Left renal pelvis (tissue), 4 donors: ENCODE measurements around the gene NLGN1. TPM values are rescaled to one million over a fixed set of nuclear protein-coding genes. Genes with fewer than 3 reads are reported as not detected.

Source experiments
- DNase-seq, 4 donors: peaks; one replicate each; pipeline ENCODE4 v3.0.0-alpha.2; 2013; ENCODE audit warnings: low read depth in 4 of 4, low spot score in 3 of 4
- polyA plus RNA-seq, 4 donors: library from polyadenylated mRNA; unstranded; fragments of 120-200 nt; gene quantifications; one replicate each; pipeline ENCODE4 v1.2.1, GENCODE V29; 2013; ENCODE audit not compliant: insufficient read length in 4 of 4

Gene NLGN1
- polyA plus RNA-seq, 4 donors, result 1.4 to 5.3 (median 3.7) TPM

DNA sequence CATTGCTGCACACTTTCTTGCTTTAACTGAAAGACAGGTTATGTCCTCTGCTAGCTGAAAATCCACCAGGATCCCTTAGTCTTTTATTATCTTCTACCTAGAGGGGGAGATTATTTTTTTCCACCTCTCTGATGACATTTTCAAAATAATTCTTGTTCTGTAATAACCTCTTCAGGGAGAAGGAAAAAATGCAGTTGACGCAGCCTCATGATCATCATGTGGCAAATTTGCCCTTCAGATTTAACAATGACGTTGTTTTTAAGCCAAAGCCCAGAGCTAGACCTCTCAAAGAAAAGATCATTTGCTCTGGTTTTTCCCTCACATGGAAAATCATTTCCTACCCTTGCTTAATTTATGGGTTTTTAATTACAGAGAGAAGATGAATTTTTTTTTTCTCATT, 724.9 kb downstream of the NLGN1 start:
- DNase-seq, result no peak

DNA sequence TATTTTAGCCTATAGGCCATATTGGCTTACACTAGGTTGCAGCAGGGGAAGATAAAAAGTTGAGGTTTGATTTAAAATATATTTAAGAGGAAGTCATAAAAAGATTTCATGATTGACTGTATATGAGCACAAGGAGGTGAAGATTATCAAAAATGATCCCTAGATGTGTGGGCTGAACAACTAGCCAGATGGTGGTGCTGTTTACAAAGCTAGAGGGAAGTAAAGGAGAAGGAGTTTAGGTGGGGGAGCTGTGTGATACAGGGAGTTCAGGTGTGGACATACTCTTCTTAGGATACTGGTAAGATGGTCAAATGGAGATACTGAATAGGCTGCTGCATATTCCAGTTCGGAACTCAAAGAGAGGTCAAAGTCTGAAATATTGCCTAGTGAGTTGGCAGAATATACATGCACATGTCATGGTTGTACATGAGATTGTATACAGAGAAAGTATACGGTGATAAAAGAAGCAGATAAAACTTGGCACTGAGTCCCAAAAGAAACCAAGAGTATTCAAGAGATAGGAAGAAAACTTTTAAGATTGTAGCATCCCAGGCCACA, 727.8 kb downstream of the NLGN1 start:
- DNase-seq, result peak in 3 of 4 donors; percentile 6 to 24 (median 11)

GRCh38 chr3:174126990-174127758, 729.6 kb downstream of the NLGN1 start:
- no peak for DNase-seq

GRCh38 chr3:174132006-174132405, 734.5 kb downstream of the NLGN1 start:
- DNase-seq, result no peak

GRCh38 chr3:174132421-174133042, 735.0 kb downstream of the NLGN1 start:
- no peak for DNase-seq

- DNase-seq, result no peak
Observed at GRCh38 chr3:174146008-174146407, 748.5 kb downstream of the NLGN1 start.

DNA sequence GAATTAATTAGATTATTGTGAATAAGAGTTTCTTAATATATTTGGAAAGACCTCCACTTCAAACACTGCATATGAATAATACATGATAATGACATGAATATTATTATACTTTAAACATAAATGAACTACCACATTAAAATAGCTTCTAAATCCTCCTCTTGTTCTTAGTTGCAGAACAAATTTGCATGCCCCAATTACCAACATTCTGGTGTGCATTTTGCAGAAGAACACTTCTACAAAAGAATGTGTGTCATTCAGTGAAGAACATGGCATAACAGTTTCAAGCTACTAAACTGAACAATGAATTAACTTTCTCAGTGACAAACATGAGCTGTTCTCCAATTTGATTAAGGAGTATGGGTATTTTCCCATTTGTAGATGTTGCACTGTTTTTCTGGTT, 750.3 kb downstream of the NLGN1 start:
- DNase-seq, result no peak

DNA sequence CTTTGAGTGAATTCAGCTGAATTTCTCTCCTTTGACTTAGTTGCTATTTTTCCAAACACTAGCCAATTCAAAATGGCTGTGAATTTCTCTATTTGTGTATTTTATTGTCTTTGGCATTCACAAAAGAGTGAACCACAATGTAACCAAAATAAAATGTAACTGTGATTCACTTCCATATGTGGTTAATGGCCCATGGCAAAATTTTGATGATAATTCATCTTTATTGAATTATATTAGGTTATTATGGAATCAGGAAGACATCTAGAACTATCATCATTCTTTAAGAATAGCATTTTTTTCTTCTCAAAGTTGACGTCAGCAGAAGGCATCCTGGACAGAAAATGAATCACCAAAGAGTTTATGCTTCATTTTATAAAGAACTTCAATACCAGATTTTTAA, 756.3 kb downstream of the NLGN1 start:
- no peak for DNase-seq

- no peak for DNase-seq
Observed at GRCh38 chr3:174156200-174156599, 758.7 kb downstream of the NLGN1 start.

DNA sequence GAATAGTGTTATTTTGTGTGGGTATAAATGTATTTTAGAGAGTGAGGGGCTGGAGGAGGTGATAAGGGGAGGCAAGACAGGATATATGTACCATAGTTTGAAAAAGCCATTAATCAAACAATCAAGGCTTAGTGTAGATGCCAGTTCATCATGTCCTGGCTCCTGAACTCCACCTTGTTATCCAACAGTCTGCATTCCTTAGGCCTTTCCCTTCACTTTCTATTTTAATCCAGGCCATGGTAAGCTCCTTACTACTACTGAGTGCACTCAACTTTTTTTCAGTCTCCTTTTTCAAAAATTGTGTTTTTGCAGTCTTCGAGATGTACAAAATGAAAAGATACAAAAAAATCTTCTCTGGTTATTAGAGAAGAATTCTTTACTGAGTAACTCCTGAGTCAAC, 761.1 kb downstream of the NLGN1 start:
- DNase-seq, result no peak

GRCh38 chr3:174159604-174160003, 762.1 kb downstream of the NLGN1 start:
- DNase-seq, result no peak

DNA sequence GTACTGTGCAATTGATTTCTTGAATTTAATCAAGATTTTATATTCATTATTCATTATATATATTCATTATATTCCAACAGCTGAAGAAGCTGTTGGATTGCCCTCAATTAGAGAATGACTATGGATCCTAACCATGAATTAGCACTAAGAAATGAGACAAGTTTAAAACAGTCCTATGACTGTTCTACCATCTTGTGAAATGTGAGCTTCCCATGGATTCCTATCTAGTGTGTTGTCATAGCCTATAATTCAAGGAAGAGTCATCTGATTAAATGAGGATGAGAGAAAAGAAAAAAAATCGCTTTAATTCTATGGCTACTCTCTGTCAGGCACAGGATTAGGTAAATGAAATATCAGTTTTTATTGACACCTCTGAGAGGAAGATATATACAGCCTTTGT, 765.0 kb downstream of the NLGN1 start:
- no peak for DNase-seq

DNA sequence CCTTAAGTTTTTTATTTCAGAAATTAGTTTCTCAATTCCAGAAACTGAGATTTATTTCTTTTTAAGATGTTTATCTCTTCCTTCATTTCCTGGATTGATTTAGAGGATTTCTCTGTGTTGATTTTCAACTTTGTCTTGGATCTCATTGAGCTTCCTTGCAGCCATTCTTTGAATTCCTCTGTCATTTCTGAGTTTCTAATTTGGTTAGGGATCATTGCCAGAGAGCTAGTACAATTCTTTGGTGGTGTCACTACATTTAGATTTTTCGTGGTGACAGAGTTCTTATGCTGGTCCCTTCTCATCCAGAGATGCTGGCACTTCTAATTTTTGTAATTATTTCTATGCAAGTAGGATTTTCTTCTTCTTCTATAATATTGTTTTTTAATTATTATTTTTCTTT, 770.5 kb downstream of the NLGN1 start:
- no peak for DNase-seq

GRCh38 chr3:174168538-174169254, 771.2 kb downstream of the NLGN1 start:
- DNase-seq, result no peak

DNA sequence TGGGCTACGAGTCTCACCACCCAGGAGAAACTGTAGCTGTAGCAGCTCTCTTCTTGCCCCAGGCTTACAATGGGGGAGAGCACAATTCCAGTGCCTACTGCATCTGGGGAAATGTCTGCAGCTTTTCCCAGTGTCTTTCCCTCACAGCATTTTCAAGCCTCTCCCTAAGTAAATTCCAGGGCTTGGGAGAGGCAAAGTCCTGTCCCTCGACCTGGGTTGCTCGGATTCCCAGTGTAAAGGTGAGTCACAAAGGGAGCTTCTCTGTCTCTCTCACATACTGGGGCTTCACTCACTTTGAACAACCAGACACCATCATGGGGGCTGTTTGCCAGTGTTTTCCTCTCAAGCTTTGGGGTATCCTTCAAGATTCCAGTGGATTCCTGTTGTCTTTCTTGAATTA, 772.2 kb downstream of the NLGN1 start:
- no peak for DNase-seq

DNA sequence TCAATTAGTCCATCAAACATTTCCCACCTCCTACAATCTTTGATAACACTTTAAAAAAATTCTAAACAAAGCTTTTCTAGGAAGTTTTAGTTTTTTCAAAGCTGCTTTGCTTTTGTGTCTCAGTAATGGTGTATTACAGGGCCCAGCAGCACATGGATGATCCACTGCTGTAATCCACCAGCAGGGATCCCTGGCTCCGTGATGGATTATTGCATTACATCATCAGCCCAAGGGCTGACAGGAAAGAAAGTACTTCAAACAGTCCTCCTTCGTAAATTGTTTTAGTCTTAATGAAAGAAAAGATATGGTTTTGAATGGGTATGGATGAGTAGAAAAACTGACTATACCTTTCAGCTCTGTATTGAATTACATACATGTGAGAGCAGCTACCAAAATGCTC, 772.7 kb downstream of the NLGN1 start:
- DNase-seq, result no peak

DNA sequence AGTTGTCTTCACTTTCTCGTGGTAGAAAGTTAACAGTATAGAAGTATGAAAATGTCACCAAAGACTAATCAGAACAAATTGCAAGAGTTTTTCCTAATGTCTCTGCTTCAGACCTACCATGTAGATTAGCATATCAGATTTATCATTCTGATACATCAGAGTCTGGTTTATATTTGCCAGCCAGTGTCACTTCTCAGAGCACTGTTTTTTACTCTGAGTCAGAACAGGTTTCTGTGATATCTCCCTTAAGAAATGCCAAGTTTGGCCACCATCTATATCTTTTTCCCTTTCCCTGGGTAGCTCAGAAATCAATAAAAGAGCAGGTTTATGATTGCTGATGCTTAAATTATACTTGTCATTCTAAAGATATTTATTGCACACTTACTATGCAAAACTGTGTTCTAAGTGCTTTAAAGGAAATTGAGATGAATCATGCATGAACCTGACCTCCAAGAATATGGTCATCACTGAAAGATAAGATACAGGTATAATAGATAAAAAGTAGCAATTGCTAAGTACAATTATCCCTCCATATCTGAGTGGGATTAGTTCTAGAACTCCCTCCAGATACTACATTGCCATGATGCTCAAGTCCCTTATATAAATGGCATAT, 788.9 kb downstream of the NLGN1 start:
- DNase-seq, result no peak

DNA sequence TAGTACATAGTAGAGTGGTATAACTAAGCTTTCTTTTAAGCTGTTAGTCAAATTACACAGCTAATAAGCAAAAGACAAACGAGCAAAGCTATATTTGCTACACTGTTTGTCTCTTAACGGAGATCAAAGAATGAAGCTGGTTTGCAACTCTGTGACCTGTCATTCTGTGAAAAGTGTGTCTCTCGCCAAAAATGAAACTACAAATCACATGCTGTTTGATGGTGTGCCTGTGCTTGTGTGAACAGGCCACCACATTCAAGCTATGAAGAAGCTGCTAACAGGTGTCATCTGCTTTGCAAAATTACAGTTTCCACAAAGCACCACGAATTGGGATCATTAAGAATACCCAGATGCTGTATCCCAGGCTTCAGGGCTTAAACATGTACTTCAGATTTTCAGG, 793.8 kb downstream of the NLGN1 start:
- DNase-seq, result no peak

DNA sequence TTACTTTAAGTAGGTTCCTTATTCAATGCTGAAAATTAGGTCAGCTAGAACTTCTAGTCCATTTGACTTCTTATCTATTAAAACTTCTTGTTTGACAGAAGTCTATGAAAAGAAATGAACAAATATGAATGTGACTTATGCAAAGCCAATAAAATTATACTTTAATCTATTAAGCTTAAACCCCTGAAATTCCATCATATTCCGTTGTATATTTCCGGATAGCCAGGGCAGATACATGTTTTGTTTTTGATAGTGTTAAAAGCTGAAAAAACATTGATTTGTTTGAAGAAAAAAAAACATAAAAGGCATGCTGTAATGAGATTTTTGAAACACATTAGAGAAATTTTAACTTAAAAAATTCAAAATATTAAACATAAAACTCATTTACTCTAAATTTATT, 794.4 kb downstream of the NLGN1 start:
- no peak for DNase-seq

DNA sequence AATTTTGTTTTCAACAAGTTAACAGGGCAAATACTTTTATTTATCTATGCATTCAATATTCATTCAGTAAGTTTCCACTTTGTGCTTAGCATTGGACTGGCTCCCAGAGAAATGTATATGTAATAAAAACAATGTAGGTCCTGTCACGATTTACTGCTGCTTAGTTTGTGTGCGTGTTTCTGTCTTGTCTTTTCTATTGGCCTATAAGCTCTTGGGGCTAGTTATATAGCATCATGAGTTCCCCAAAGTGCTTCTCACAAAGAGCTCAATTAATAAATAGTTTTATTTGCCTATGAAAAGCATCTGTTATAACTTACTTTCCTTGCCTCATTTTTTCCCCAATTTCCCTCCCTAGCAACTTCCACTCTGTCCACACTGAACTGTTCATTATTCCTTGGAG, 794.9 kb downstream of the NLGN1 start:
- no peak for DNase-seq

DNA sequence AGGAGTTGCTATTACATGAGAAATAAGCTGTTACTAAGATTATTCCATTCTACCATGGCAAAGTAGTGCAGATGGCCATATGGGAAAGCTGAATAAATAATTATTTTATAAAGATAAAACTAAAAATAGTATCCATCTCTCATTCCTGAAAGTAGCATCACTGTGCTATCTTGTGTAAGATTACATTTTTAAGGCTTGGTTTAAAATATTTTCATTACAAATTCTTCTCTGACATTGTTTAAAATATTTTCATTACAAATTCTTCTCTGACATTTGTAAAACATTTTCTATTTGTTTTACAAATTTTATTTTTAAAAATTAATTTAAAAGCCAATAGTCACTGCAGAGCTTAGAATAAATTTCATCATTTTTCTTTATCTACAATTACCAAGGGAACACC, 796.1 kb downstream of the NLGN1 start:
- no peak for DNase-seq
